Renal cortical epithelial cell (primary cell): Measurements from ENCODE around the gene CPT1C. TPM values are rescaled to one million over a fixed set of nuclear protein-coding genes. Genes with fewer than 3 reads are reported as not detected.
A peak's percentile ranks its signal among the peaks of the same experiment; 100 is the strongest.
"Not testable (repeated sequence)": the region's sequence is repeated elsewhere in the genome, so short reads cannot be mapped to it uniquely, and the experiment has no call there.

Experiments
- DNase-seq: peaks from one replicate; pipeline ENCODE4 v3.0.0-alpha.2; 2011; ENCODE audit warnings: low read depth
- total RNA-seq: library from RNA; depleted of rRNA; stranded (reverse); fragments of >200 nt; gene quantifications from 2 replicates; pipeline ENCODE4 v1.2.3, GENCODE V29; 2014

Gene CPT1C
- total RNA-seq, 1 donor from 2014 or later: 2.5 TPM

DNA sequence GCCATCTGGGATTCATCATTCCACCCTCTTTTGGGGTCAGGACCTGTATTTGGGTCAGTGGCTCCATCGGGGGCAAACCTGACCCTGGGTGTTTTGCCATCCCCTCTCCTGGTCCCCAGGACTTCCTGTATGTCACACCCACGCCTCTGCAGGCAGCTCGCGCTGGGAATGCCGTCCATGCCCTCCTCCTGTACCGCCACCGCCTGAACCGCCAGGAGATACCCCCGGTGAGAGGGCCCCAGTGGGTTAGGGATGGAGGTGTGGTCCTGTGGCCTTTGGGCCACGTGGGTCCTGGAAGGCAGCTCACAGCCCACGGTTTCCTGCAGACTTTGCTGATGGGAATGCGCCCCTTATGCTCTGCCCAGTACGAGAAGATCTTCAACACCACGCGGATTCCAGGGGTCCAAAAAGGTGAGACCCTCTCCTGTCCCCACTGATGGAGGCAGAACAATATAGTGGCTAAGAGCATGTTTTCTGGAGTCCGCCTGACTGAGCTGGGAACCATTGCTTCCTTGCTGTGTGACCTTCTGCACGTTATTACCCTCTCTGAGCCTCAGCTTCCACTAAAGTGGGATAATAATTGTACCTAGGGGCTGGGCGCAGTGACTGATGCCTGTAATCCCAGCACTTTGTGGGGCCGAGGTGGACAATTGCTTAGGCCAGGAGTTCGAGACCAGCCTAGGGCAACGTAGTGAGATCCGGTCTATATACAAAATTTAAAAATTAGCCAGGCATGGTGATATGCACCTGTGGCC, 14.1 kb downstream of the CPT1C start:
- DNase-seq: no peak

GRCh38 chr19:49705919-49706318, 15.0 kb downstream of the CPT1C start:
- no peak for DNase-seq

DNA sequence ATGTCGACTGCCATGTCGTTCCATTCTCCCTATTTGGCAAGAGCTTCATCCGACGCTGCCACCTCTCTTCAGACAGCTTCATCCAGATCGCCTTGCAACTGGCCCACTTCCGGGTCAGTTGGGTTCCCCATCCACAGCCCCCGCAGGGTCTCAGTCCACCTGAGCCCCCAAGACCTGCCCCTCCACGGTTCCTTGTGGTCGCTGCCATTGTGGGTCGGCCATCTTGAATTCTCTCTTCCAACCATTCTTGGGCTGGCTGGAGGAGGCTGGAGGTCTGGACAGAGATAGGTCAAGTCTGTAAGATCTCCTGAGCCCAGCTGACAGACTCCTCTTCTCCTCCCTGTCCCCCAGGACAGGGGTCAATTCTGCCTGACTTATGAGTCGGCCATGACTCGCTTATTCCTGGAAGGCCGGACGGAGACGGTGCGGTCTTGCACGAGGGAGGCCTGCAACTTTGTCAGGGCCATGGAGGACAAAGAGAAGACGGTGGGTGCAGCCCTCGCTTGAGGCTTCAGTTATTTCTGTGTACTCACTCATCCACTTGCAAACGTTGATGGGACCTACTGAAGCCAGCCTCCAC, 19.5 kb downstream of the CPT1C start:
- peak; percentile 45 for DNase-seq

GRCh38 chr19:49712397-49712859, 21.5 kb downstream of the CPT1C start:
- no peak for DNase-seq

DNA sequence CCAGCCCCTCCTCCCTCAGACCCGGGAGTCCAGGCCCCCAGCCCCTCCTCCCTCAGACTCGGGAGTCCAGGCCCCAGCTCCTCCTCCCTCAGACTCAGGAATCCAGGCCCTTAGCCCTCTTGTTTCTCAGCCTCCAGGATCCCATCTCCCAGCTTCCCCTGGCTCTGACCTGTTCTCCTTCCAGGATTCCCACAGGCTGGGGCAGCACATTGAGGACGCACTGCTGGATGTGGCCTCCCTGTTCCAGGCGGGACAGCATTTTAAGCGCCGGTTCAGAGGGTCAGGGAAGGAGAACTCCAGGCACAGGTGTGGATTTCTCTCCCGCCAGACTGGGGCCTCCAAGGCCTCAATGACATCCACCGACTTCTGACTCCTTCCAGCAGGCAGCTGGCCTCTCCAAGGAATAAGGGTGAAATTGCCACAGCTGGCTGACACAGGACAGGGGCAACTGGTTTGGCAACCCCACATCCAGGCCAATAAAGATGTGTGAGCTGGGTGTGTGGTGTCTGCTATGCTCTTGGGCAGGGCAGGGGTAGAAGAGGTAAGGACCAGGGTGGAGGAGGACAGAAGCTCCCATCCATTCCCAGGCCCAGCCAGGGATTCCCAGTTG, 22.4 kb downstream of the CPT1C start:
- DNase-seq: no peak

GRCh38 chr19:49716154-49716553, 25.2 kb downstream of the CPT1C start:
- DNase-seq: no peak

GRCh38 chr19:49718511-49718910, 27.6 kb downstream of the CPT1C start:
- peak; percentile 54 for DNase-seq

DNA sequence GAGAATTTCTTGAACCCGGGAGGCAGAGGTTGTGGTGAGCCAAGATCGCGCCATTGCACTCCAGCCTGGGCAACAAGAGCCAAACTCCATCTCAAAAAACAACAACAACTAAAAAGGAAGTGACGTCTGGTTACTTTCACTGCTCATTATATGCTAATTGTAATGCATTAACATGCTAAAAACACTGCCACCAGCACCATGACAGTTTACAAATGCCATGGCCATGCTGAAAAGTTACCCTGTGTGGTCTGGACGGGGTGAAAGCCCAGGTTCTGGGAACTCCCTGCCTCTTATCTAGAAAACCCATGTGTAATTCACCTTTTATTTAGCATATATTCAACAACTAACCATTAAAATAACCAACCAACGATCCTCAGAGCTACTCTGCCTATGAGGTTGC, 28.1 kb downstream of the CPT1C start:
- no peak for DNase-seq

DNA sequence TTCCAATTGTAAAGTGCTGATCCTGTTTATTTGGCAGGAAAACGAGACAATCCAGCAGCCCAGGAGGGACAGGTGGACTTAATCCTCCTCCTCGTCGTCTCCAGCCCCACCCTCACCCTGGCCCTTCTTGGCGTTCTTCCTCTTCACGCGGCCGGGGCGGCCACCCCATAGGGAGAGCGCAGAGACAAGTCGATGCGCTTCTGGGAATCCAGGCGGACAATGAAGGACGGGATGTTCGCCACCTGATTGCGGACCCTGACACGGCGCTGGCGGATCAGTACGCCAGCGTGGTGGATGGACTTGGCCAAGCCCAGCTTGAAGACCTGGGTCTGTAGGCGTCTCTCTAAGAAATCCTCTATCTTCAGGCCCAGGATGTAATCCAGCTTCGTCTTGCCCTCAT, 28.5 kb downstream of the CPT1C start:
- DNase-seq: not testable (repeated sequence)

GRCh38 chr19:49727217-49728030, 36.5 kb downstream of the CPT1C start:
- no peak for DNase-seq

DNA sequence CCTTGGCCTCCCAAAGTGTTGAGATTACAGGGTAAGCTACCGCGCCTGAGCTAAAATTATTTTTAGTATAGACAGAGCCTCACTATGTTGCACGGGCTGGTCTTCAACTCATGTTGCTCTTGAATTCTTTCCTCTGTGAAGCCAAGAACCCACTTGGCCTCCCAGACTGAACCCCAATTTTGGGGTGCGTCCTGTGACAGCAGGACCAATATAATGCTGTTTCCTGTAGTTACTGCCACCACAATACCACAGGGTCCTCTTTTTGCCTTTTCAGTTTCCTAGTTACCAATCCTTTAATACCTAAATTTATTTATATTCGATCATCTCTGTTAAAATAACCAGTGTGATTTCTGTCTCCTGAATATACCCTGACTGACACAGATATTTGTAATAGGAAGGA, 39.2 kb downstream of the CPT1C start:
- no peak for DNase-seq

GRCh38 chr19:49738268-49738667, 47.4 kb downstream of the CPT1C start:
- DNase-seq: no peak

DNA sequence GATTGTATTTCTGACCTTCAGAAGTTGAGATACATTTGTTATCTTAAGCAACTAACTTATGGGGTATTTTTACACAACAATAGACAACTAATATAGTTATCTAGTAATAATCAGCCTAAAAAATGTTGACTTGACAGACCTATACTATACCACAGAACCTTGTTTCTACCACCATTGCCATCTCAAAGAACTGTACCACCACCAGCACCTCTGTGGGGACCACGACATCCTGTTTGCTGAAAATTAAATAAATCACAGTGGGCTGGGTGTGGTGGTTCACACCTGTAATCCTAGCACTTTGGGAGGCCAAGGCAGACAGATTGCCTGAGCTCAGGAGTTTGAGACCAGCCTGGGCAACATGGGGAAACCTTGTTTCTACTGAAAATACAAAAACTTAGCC, 48.2 kb downstream of the CPT1C start:
- DNase-seq: no peak

DNA sequence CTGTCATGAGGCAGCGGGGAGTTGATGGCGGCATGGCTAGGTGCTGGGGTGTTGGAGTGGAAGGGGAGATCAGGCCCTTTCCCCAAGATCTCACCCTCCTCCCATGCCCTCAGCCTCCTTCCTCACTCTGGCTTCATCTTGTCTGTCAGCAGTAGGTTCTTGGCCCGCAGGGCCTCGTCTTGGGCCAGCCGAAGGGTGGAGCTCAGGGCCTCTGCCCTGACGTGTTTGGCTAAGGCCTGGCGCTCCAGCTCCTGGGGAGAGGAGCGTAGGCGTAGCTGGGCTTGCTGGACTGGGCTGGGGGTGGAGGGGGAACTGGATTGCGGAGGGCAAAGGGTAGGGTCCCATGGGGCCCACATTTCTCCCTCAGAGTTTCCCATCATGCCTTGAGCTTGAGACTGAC, 49.0 kb downstream of the CPT1C start:
- DNase-seq: no peak

GRCh38 chr19:49741210-49741844, 50.4 kb downstream of the CPT1C start:
- DNase-seq: no peak

DNA sequence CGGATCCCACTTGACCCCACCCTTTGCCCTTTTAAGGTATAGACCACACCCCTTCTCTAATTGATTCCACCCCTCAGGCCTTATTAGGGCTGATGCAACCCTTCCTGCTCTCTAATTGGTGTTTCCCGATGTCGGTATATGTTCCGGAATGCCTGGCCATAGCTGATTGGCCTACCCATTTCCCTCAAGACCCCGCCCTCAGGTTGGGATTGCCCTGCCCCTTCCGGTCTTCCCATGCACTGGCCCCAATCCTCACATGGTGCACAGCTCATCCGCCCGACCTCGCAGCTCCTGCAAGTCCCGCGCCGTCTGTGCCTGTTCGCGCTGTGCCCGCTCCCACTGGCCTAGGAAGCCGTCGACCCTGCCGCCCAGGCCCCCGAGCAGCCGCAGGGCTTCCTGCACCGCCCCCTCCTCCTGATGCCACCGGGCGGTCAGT, 54.0 kb downstream of the CPT1C start:
- DNase-seq: no peak

DNA sequence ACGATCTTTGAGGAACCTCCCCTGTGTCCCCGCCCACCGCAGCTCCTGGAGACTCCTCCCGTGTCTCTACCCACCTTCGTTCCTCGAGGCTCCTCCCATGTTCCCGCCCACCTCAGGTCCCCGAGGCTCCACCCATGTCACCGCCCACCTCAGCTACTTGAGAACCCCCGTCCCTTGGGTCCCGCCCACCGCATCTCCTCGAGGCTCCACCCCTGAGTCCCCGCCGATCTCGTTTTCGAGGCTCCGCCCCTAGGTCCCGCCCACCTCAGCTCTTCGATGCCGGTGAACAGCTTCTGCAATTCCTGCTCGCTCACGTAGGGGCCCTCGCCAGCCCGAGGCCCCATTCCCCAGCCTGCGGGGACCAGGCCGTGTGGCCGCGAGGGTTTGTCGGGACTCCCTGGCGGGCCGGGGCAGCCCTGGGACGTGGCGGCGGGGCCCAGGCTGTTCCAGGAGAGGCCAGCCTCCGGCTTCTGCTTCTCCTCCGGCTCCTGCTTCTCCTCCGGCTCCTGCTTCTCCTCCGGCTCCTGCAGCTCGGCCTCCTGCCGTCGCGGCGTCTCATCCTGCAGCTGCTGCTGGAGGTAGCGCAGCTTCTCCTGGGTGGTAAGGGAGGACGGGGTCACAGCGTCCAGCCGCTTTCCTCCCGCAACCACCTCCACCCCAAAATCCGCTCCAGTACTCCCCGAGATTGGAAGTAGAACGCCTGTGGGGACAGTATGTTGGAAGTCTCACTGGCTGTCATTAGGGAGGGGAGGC, 55.5 kb downstream of the CPT1C start:
- peak; percentile 20 for DNase-seq

DNA sequence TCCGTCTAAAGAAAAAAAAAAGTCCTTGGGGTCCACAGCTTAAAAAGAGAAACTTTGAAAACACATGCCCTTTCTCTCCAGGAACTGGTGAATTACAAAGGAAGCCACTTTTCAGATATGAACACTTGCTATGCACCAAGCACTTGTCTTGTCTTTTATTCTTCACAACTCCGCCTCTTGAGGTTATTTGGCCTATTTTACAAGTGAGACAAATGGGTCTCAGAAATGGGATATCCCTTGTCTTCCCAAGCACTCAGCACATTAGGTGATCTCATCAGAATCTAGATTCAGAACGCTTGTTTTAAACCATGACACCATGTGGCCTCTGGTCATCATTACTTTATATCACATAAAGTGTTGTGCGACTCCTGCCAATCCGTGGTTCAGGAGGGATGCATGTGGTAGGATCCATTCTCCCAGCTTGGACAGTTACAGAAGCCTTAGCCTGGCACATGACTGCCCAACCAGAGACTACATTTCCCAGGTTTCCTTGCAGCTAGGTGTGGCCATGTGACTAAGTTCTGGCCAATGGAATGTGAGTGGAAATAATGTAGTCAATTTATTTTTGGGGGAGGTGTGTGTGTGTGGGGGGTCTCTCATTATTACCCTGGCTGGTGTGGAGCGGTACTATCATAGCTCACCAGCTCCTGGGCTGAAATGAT, 58.3 kb downstream of the CPT1C start:
- no peak for DNase-seq

DNA sequence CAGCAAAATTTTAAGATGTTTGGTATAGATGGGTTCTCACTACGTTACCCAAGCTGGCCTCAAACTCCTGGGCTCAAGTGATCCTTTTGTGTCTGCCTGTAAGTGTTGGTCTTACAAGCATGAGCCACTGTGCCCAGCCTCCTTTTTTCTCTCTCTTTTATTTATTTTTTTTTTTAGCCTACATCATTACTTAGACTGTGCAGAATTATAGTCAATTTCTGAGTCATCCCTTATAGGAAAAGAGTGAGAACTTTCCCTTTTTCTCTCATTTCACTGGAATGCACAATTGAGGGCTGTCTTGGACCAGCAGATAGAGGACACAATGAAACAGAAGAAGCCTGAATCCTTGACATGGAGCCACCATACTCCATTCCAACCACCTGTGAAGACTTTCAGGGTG, 58.9 kb downstream of the CPT1C start:
- no peak for DNase-seq

GRCh38 chr19:49752701-49753100, 61.8 kb downstream of the CPT1C start:
- no peak for DNase-seq

DNA sequence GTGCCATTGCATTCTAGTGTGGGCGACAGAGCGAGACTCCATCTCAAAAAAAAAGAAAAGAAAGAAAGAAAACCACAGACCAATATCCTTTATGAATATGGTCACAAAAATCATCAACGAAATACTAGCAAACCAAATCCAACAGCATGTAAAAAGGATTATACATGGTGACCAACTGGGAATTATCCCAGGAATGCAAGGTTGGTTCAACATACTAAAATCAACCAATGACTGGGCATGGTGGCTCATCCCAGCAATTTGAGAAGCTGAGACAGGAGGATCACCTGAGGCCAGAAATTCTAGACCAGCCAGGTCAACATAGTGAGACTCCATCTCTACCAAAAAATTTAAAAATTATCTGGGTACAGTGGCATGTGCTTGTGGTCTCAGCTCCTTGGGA, 65.0 kb downstream of the CPT1C start:
- DNase-seq: no peak
